HG03095 (cell line): Measurements from ENCODE around the gene FARSB.
"Not testable (repeated sequence)": the region's sequence is repeated elsewhere in the genome, so short reads cannot be mapped to it uniquely, and the experiment has no call there.

Source experiments
- ATAC-seq: cut with Tn5 transposase; IDR thresholded peaks from one replicate; pipeline ENCODE4 v1.9.1; 2021; ENCODE audit warnings: moderate library complexity; ENCODE audit not compliant: unreplicated experiment

FARSB gene

DNA sequence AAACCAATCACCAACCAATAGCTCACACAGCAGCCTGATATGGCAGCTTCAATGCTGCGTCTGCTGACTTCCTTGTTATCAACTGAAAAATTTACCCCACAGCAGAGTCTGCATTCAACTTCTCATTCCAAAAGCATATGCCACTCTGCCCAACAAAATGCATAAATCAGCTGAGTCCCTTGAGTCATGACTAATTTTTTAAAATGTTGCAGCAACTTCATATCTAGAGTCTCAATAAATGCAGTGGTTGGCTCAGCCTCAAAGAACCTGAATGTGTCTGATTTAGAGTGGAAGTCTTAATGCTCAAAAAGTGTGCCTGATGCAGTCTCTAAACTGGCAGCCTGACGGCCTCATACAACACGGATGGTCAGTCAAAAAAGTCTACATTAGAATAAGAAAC is 46.5 kb downstream of the FARSB start:
- no peak for ATAC-seq

DNA sequence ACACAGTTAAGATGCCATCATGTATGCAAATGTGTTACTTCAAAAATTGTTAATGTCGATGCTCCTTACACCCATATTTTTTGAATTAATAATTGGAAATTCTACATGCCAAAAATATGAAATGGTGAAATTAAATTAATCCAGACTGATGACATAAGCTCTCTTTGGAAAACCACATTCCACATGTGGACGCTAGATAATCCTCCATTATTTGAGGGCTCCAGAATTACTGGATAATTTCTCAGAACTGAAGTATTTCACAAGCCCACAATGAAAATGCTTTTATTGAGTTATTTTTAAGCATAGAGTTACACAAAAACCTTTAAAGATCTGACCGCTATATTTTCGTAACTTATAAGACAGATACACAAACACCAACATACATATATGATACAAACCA is 47.8 kb downstream of the FARSB start:
- ATAC-seq: no peak

DNA sequence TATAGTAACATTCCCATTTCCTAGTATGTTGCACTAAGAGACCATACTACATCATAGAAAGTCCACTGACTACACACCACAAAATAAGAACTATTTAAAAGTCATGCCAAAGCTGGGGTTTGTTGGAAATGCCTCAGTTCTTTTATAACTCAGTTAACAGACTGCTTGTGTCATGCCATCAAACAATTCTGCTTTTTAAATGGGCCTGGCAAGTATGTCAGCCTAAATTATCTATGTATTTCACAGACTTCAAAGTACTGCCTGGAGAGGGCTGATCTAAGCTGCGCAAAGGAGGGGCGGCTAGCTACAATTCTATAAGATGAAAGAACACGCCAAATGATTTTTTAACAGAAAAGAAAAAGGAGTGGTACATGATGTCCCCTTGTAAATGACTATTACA is 49.6 kb downstream of the FARSB start:
- no peak for ATAC-seq

DNA sequence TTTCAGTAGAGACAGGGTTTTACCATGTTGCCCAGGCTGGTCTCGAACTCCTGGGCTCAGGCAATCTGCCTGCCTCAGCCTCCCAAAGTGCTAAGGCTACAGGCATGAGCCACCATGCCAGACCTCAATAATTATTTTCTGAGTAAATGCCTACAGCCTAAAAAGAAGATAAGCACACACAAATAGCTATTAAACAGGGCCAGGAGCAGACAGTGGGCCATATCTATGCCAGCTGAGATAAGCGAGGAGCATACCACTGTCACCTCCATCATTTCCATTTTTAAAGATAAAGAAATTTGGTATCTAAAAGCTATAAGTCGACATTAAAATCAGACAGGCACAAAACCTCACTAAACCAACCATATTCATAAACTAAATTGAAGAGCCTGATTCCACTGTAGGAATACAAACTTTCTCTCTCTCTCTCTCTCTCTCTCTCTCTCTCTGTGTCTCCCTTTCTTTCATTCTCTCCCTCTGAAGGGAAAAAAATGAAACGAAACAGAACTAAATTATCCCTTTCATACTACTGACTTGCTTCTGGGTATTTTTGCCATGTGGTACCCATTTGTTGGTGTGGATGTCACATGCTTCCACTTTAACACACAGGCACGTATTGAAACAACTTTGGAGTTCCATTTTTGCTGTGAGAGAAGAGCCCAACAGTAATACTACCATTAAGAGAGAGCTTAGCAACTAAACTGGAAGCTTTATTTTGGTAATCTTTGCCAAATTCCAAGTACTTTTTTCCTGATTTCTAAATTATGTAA is 51.0 kb downstream of the FARSB start:
- no peak for ATAC-seq

DNA sequence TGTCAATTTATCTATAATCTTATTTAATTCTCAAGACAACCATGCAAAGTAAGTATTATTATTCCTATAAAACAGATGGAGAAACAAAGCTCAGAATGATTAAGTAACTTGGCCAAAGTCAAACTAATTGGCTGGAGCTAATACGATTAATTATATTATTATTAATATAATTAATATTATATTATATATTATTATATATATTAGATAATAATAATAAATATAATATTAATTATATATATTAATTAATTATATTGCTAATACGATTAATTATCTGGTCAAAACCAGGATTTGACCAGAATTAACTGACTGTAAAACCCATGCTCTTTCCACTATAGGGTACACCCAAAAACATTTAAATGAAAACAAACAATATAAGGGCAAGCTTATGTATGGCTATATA is 52.4 kb downstream of the FARSB start:
- ATAC-seq: no peak

DNA sequence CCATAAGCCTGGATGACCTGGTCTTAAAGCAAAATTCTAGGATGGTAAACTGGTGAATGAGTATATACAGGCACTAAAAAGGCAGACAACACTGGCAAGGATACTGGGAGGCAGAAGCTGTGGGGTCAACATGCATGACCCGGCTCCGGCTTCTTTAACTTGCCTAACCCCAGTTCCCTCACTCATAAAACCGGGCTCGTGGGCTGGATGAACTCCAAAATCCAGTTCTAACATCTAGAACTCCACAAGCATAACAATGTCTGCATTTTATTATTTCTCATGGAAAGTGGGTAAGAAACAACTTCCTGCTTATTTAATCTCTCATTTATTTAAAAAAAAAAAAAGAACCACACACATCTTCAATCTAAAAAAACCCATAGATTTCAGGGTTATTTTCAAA is 57.3 kb downstream of the FARSB start:
- ATAC-seq: no peak

DNA sequence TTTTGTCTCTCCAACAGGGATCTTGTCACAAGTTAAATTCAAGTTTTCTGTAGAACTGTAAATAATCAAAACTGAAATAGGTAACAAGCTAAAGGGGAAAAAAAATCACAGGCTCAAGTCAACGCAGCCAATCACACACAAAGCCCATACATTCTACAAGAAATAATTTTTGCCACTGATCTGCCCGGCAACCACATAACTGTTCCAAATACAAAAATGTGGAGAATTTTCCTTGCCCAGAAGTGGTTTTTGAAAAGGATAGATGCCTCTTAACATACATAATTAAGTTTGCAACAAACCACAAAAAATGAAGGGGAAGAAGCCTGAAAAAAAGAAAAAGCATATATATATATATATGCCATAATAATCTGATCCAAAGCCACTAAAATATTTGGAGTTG is 60.3 kb downstream of the FARSB start:
- ATAC-seq: no peak

DNA sequence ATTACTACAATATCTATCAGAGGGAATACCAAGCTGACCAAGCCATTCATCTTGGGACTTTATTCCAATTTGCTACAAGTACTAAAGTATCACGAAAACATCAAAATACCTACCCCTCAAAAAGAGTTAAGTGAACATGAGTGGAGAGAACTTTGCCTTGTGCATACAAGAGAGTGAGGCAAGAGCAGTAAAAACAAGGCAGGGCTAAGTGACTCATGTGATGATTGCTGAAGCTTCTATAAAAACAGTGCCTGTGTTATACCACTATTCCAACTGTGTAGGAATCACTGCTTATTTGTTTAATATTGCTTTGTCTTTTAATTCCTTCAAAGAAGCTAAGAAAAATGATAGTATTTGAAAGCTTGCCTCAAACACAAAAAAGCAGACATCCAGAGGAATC is 61.2 kb downstream of the FARSB start:
- ATAC-seq: no peak

DNA sequence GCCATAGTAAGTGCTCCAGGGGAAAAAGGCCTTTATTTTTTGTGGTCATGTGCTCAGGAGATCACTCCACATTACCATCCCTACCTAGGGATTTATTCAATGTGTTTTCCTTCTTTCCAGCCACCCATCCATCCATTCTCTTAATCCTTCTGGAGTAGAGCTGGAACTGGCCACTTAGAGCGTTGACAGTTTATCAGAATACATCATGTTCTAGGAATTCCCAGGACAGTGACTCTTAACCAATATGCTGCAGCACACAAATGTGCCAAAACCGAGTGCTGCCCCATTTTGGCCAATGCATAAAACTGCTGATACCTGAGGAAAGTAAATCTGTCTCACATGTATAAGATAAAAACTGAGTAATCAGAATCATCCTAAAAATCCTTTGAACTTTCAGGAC is 63.7 kb downstream of the FARSB start:
- ATAC-seq: no peak

DNA sequence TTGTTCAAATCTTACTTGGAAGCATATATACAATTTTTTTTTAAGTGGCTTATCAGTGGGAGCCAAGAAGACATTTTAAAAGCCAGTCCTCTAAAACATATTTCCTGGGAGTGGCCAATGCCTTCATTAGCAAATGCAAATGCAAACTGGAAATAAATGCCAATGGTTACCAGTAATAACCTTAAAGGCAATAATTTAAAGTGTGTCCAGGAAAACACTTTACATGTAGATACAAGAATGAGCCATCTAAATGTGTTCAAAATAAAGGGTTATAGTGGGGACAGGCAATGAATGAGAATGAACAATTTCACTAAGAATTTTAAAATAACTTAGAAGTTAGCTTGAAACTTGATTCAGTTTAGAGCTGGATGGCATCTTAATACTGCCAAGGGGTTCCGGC is 64.2 kb downstream of the FARSB start:
- no peak for ATAC-seq

DNA sequence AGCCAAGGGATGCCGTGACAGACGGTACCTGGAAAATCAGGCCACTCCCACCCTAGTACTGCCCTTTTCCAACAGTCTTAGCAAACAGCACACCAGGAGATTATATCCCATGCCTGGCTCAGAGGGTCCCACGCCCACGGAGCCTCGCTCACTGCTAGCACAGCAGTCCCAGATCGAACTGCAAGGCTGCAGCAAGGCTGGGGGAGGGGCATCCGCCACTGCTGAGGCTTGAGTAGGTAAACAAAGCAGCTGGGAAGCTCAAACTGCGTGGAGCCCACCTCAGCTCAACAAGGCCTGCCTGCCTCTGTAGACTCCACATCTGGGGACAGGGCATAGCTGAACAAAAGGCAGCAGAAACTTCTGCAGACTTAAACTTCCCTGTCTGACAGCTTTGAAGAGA is 71.3 kb downstream of the FARSB start:
- not testable (repeated sequence) for ATAC-seq

DNA sequence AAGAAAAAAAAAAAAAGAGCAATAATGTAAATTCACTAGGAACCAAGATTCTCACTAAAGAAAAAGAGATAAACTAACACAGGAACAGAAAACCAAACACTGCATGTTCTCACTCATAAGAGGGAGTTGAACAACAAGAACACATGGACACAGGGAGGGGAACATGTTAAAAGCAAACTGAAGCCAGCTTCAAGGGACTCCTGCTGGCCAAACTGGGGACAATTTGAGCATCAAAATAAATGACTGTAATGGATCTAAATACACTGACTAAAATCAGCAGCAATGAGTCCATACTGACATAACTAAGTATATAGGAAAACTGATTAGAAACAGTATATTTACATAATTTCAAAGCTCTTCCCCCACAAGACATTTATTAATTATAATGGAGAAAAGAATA is 73.0 kb downstream of the FARSB start:
- ATAC-seq: no peak

DNA sequence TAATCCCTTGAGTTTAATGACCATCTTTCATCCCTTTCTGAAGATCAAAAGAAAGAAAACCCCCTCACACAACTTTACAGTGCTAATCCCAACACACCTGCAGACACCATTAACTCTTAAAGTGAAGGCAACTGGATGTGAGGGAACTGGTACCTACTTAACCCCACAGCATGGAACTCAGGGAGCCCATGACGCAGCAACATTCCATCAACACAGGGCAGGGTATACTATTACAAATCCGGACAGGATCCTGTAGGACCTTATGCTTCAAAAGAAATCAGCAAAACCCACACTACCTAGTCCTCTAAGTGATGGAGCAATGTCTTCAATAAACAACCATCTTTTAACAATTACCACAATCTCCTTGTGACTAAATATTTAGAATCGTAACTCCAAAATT is 78.6 kb downstream of the FARSB start:
- no peak for ATAC-seq

DNA sequence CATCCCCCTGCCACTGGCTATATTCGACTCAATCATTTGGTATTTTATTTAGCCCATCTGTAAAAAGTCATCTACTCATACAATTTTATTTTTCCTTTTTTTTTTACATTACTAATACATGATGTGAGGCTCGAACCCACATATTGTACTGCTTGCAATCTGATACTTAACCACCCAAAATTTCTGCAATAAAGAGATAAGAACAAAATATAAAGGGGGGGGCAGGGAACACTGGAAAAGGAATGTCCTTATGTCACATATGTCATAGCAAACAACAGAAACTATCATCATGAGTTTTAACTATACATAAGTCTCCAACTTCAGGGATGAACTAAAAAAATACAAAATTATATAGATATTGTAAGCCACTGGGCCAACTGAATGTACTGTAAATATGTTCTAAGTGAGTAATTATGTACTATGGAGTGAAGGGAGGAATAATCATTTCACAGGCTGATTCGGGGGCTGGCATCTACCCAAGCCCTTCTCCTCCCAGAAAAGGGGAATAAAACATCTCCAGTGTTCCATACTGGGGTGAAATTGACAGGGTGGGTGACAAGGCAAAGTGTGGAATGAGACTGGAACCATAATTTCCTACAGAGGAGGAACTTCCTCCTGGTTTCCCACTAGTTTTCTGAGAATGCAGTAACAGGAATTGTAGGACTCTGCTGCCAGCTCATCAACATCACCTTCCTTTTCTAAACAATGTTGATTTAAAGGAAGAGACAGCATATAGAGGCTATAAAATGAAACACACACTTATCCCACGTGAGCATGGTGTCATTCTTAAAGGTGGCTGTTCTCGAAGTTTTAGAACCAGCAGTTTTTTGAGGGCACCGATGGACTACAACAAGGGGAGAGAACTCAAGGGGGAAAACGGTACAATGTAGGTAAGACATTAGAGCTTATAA is 79.5 kb downstream of the FARSB start:
- no peak for ATAC-seq

DNA sequence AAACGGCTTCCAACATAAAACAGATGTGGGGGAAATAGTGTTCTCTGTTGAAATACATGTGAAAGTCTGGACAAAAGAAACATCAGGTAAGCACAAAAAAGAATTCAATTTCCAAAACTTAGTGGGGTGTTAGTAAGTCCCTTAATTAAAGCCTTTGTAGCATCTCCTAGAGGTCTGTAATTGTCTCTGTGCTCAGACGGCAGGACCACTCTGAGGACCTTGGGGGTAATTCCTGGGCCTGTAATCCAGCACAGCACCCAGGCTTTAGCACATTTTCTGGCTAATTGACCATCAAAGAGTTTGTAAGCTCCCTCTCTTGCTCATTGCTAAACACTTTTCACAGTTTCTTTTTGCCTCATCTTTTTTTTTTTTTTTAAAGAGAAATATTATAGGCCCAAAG is 80.3 kb downstream of the FARSB start:
- no peak for ATAC-seq

DNA sequence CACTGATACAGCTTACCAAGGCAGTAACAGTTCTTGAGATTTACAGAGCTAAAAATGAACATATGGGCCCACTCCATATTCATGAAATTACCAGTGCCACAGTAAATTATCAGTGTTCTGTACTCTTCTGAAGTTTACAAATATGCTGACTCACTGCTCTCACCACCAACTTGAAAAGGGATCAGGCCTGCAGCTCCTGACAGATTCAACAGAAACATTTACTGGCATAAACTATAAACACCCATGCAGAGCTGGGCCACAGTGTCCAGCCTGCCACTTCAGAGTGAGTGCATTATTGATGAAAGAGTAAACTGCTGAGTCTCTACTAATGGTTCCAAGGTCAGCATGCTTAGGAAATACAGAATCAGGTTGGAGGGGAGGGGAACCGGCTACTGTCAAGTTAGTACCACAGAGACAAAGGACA is 83.1 kb downstream of the FARSB start:
- ATAC-seq: no peak

DNA sequence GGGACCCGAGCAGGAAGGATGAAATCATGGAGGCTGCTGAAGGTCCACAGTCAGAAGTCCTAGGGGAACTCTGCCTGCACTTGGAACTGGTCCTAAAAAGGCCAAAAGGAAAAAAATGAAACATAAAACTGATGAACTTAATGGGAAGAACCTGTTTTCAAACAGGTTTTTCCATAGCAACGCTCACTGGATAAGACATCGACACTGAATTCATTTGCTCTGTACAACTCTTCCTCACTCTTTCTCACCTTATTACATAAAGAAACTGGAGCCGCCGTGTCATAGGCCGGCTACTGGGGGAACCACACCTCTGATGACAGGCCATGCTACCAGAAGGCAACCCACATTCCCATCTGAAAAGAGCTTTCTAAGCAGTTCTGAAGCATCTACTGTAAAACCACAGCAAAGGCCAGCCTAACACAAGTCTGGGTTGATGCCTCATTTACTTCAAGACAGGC is 83.6 kb downstream of the FARSB start:
- ATAC-seq: no peak

DNA sequence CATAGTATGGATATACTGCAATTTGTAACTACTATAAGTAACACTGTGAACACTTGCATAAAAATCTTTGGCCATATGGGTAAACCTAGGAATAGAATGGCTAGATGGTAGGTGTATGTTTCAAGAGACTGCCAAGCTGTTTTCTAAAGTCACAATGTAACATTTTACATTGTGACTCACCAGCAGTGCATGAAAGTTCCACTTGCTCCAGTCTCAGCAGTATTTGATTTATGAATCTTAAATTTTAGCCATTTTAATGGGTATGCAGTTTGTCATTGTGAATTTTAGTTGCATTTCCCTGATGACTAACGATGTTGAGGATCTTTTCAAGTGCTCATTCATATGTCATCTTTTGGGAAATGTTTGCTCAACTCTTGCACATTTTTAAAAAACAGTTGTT is 86.1 kb downstream of the FARSB start:
- ATAC-seq: no peak

DNA sequence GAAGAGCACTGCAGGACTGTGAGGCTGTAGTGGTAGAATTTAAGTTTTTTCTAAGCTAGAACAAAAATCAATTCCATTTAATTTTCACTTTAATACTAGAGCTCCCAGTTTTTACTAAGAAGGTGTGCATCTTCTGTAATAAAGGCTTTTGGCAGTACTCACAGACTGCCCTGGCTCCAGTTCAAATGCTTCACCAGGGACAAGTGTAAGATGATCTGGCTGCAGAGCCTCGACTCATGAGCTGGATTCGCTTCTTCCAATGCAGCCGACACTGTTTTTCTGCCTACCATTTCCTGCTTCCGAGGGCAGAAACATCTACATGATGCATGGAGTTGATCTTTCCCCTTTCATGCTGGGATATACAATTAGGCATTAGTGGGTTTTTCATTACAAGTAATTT is 87.0 kb downstream of the FARSB start:
- no peak for ATAC-seq

DNA sequence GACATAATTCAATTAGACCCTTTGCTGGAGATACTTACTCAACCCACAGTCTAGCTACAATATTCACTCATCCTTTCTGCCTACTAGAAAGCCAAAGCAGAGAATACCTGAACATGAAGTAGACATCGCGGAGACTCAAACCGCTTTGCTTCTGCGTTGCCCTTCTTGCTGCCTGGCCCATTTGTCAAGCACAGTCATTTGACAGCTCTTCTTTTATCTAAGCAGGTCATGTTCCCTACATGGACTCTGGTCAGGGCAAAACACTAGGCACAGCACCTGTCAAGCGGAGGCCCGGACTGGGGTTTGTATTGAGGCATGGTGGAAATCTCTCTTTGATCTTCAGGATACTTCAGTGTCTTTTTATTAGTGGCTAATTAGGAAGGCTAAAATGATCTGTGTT is 89.7 kb downstream of the FARSB start:
- ATAC-seq: no peak

DNA sequence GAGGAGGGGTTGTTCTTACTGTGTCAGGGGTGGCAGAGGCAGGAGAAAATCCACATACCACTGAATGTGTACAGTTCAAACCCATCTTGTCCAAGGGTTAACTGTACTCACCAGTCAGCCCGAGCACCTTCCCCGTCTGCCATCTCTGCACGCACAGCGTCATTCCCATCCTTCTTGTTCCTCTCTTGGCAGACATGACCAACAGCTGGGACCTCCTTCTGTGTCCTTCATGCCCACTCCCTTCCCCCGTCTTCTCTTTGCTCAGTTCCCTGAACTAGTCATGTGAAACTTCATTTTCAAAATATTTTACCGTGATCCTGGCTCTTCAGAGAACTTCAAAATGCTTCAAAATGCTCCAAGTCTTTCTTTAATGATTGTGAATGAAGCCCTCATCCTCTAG is 92.0 kb downstream of the FARSB start:
- no peak for ATAC-seq

DNA sequence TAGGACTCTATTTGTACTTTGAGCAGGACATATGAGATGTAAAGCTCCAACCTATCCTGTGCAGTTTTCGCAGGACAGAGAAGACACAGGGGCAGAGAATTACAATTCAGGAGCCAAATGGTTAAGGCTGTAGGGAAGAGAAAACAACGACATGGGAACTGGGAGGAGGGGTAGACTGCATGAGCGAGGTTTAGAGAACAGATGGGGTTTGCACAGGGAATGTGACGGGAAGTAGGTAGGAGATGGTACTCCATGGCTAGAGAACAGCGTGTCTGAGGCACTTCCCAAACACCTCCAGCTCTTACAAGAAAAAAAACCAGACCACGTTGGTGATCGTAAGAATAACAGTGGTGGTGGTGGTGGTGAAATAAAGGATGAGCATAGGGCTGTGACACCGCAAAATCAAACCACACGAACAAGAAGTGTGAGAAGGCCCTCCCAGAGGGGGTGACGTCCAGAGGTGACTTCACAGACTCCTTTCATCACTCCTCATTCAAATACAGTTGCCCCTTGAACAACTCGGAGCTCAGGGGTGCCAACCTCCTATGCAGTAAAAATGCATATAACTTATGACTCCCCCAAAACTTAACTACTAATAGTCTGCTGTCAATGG is 92.7 kb downstream of the FARSB start:
- ATAC-seq: no peak
